ENCODE results near the gene DGKQ.

- TF ChIP-seq CTCF (IDR thresholded peaks at IDR 0.05), result no peak
- no peak for TF ChIP-seq EP300 (IDR thresholded peaks at IDR 0.05; ENCODE audit: low read depth)
- TF ChIP-seq POLR2A (IDR thresholded peaks at IDR 0.05), result no peak
These were observed 5.1 kb downstream of the DGKQ start for GRCh38 chr4:968221-968620.

Measured in transverse colon (tissue), 3 donors.